B cell (primary cell): ENCODE results near the gene APP. TPM values are rescaled to one million over a fixed set of nuclear protein-coding genes. Genes with fewer than 3 reads are reported as not detected.

Source experiments
- ATAC-seq: fragments of 200-7000 bp; cut with Tn5 transposase; one replicate; pipeline ENCODE4 v1.10.0; 2021; ENCODE audit warnings: low read depth, mild to moderate bottlenecking, moderate number of reproducible peaks, moderate library complexity
- CTCF ChIA-PET: fragments of 350-600 bp; sonication (Branson Sonifier 250); formaldehyde crosslinking; loops from one replicate; lab custom pipeline; 2021; ENCODE audit warnings: antibody characterized with exemption, inconsistent platforms; lab: Charles Lee
- POLR2A ChIA-PET: fragments of 350-600 bp; sonication (Branson Sonifier 250); formaldehyde crosslinking; loops from one replicate; lab custom pipeline; 2021; ENCODE audit warnings: antibody characterized with exemption; lab: Charles Lee
- DNase-seq: peaks from one replicate; pipeline ENCODE4 v3.0.0; 2013
- H2AFZ ChIP-seq: 2 replicates; pipeline ENCODE4 v1.6.1; 2012; ENCODE audit warnings: mild to moderate bottlenecking, low read depth, low read length; ENCODE audit not compliant: insufficient read depth, poor library complexity, severe bottlenecking
- H3K27ac ChIP-seq, 2 donors: 1 replicate in 1 of 2; 2 replicates in 1 of 2; pipeline ENCODE4 v1.5.1; 2012 to 2013; ENCODE audit warnings: low read length in 2 of 2, mild to moderate bottlenecking in 2 of 2, moderate library complexity in 1 of 2
- H3K27me3 ChIP-seq, 4 experiments: fragments of 200-600 bp in 1 of 4; sonication (generic) in 1 of 4; replicated peaks in 1 of 4; 1 replicate in 2 of 4; 2 replicates in 2 of 4; pipeline versions ENCODE4 v1.6.1 to v1.7.0; 2013 to 2016; ENCODE audit warnings: low read length in 3 of 4, mild to moderate bottlenecking in 2 of 4, mixed read lengths in 1 of 4, moderate library complexity in 1 of 4; ENCODE audit not compliant: insufficient read depth in 4 of 4, control insufficient read depth in 3 of 4; ENCODE audit errors: control extremely low read depth in 1 of 4
- H3K36me3 ChIP-seq, 2 experiments: replicated peaks in 1 of 2; 1 replicate in 1 of 2; 2 replicates in 1 of 2; pipeline versions ENCODE4 v1.6.1 to v1.7.1; 2013; ENCODE audit warnings: low read length in 1 of 2; ENCODE audit not compliant: insufficient read depth in 2 of 2, control insufficient read depth in 1 of 2; ENCODE audit errors: control extremely low read depth in 1 of 2, extremely low read depth in 1 of 2
- H3K4me1 ChIP-seq, 2 donors: fragments of 200-600 bp in 1 of 2; sonication (generic) in 1 of 2; 1 replicate in 1 of 2; 2 replicates in 1 of 2; pipeline versions ENCODE4 v1.5.1 to v1.6.1; 2013 to 2017; ENCODE audit warnings: low read length in 2 of 2; ENCODE audit not compliant: control insufficient read depth in 2 of 2, insufficient read depth in 2 of 2
- H3K4me2 ChIP-seq: replicated peaks from 2 replicates; pipeline ENCODE3; 2012; ENCODE audit warnings: mild to moderate bottlenecking, low read depth, low read length; ENCODE audit not compliant: poor library complexity, severe bottlenecking
- H3K4me3 ChIP-seq, 5 experiments: fragments of 200-600 bp in 1 of 5; sonication (generic) in 1 of 5; 1 replicate in 3 of 5; 2 replicates in 2 of 5; pipeline versions ENCODE4 v1.5.1 to v1.7.0; 2011 to 2016; ENCODE audit warnings: low read length in 4 of 5, mild to moderate bottlenecking in 4 of 5, low read depth in 2 of 5, control low read depth in 1 of 5, moderate library complexity in 1 of 5; ENCODE audit not compliant: insufficient read depth in 1 of 5; ENCODE audit errors: control extremely low read depth in 1 of 5, extremely low read depth in 1 of 5
- H3K79me2 ChIP-seq: fragments of 200-600 bp; sonication (generic); one replicate; pipeline ENCODE4 v1.6.0; 2016; ENCODE audit warnings: low read length; ENCODE audit not compliant: control insufficient read depth, insufficient read depth
- H3K9ac ChIP-seq: fragments of 200-600 bp; sonication (generic); 2 replicates; pipeline ENCODE4 v1.6.1; 2017; ENCODE audit warnings: mild to moderate bottlenecking, low read length, moderate library complexity
- H3K9me3 ChIP-seq, 3 donors: one replicate each; pipeline versions ENCODE4 v1.6.1 to v1.7.1; 2013; ENCODE audit warnings: low read length in 2 of 3; ENCODE audit not compliant: control insufficient read depth in 2 of 3, insufficient read depth in 1 of 3; ENCODE audit errors: control extremely low read depth in 1 of 3
- H4K20me1 ChIP-seq: 2 replicates; pipeline ENCODE4 v1.6.0; 2012; ENCODE audit warnings: mild to moderate bottlenecking, low read length; ENCODE audit not compliant: insufficient read depth, control insufficient read depth, poor library complexity, severe bottlenecking
- H3K27ac Mint-ChIP-seq: one replicate; pipeline ENCODE4 v1.8.0; 2021; ENCODE audit warnings: mixed read lengths
- H3K27me3 Mint-ChIP-seq: one replicate; pipeline ENCODE4 v1.8.0; 2021; ENCODE audit warnings: mixed read lengths
- H3K4me1 Mint-ChIP-seq: one replicate; pipeline ENCODE4 v1.8.0; 2021; ENCODE audit warnings: mixed read lengths
- H3K4me3 Mint-ChIP-seq: one replicate; pipeline ENCODE4 v1.8.0; 2021; ENCODE audit warnings: mixed read lengths
- H3K9me3 Mint-ChIP-seq: one replicate; pipeline ENCODE4 v1.8.0; 2022; ENCODE audit warnings: mixed read lengths; ENCODE audit not compliant: insufficient read depth
- EZH2 ChIP-seq: IDR thresholded peaks from 2 replicates; pipeline ENCODE4 v1.6.1; 2012; ENCODE audit warnings: borderline replicate concordance, low read depth, mild to moderate bottlenecking, moderate library complexity, low read length; ENCODE audit not compliant: insufficient read depth, poor library complexity, severe bottlenecking
- WGBS: methylation state at CpG from one replicate; pipeline ENCODE4 v1.1.5; 2013; ENCODE audit warnings: missing lambda C conversion rate; ENCODE audit not compliant: insufficient coverage; 5-methylcytosine and 5-hydroxymethylcytosine counted together
- intact Hi-C: fragments of 100-400 bp; cut with micrococcal nuclease; formaldehyde crosslinking; loops from one replicate; pipeline ENCODE4 v1.10.0; 2022
- polyA plus RNA-seq: library from polyadenylated mRNA; depleted of rRNA; stranded (reverse); fragments of >200 nt; gene quantifications from 2 replicates; pipeline ENCODE4 v1.2.3, GENCODE V29; 2012
- total RNA-seq, 2 donors: library from RNA; stranded (reverse); fragments of 120-200 nt in 1 of 2; gene quantifications; 1 replicate in 1 of 2; 2 replicates in 1 of 2; pipeline versions ENCODE4 v1.2.3 to v1.2.4, GENCODE V29; 2013 to 2022
- TF ChIP-seq, protein P1 (sequence below): fragments of 200-600 bp; IDR thresholded peaks from one replicate; pipeline ENCODE4 v1.8.0; 2022; ENCODE audit warnings: antibody characterized with exemption, mild to moderate bottlenecking

APP gene
- total and polyA plus RNA-seq, 2 donors (not counting 1 experiment from before 2014, with no cell fraction given), result 28.3 to 34.7 TPM

DNA sequence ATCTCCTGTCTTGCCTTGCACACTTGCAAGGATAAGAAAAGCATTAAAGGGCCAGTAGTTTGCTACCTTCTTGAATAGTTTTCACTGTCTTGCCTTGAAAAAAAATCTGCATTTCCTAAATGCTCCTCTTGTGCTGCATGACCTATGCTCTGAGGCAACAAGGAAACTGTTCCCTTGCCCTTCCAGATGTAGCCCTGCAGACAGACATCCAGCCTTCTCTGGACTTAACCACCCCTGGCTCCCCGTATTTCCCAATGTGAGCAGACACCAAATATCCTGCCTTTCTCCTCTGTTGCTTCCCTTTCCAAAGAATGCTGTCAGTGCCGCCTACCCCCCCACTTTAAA is 258.2 kb downstream of the APP start:
- no peak overlapping the region for H3K27ac Mint-ChIP-seq
- H3K9ac ChIP-seq, result no peak overlapping the region
- CTCF ChIA-PET, result interaction anchor here (1.6 kb wide), 1 partner anchor 16 kb away, joined by 5 read pairs; no protein-coding TSS in a partner anchor

DNA sequence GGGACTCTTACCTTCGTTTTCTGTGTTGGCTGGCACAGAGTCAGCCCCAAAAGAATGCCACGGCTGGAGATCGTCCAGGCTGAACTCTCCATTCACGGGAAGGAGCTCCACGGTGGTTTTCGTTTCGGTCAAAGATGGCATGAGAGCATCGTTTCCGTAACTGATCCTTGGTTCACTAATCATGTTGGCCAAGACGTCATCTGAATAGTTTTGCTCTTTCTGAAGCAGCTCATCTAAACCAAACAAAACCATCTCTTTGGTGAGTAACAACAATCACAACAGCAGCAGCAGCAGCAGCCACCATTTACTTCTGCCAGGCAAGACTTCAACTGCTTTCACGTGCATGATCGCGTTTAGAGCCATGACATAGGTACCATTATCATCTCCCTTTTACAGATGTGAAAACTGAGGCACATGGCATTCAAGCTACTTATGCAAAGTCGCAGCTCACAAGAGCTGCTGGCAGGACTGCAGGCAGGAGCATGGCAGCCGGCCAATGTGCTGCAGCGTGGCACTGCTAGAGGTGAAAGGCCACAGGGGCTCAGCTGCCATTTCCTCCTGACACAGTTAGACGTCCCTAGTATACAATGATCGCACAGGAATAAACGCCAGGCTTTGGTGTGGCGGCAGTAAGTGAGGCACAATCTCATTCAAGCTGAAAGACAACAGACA is 258.7 kb downstream of the APP start:
- no peak for DNase-seq
- H3K4me2 ChIP-seq, result no peak overlapping the region
- no peaks in the 10 kb centered on the region for H3K79me2 ChIP-seq
- no peaks in the 10 kb centered on the region for H3K27me3 ChIP-seq
- H3K9me3 ChIP-seq, result no peaks in the 10 kb centered on the region
- peaks cover 10% of the 10 kb centered on the region in 2 donors for H3K4me1 ChIP-seq
- ChIA-PET POLR2A (no interaction called here), CTCF (interaction anchor here (1.6 kb wide), 1 partner anchor 15 kb away, joined by 5 read pairs; no protein-coding TSS in a partner anchor)
- Mint-ChIP-seq H3K9me3 (no peaks in the 10 kb centered on the region), H3K4me3 (no peak overlapping the region), H3K4me1 (peaks cover 14% of the 10 kb centered on the region), H3K27me3 (no peaks in the 10 kb centered on the region), H3K27ac (no peak overlapping the region)
- TF ChIP-seq, protein P1, sequence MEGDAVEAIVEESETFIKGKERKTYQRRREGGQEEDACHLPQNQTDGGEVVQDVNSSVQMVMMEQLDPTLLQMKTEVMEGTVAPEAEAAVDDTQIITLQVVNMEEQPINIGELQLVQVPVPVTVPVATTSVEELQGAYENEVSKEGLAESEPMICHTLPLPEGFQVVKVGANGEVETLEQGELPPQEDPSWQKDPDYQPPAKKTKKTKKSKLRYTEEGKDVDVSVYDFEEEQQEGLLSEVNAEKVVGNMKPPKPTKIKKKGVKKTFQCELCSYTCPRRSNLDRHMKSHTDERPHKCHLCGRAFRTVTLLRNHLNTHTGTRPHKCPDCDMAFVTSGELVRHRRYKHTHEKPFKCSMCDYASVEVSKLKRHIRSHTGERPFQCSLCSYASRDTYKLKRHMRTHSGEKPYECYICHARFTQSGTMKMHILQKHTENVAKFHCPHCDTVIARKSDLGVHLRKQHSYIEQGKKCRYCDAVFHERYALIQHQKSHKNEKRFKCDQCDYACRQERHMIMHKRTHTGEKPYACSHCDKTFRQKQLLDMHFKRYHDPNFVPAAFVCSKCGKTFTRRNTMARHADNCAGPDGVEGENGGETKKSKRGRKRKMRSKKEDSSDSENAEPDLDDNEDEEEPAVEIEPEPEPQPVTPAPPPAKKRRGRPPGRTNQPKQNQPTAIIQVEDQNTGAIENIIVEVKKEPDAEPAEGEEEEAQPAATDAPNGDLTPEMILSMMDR, result no peak
- no peak for TF ChIP-seq EZH2
- ATAC-seq, result no peak
- intact Hi-C loops, result no loop called here
- peaks cover 0 to 2% of the 10 kb centered on the region in 2 experiments for H3K36me3 ChIP-seq
- WGBS, result 91% methylated on average over 20 of the region's 20 CpGs
- H3K27ac ChIP-seq, result no peak overlapping the region
- H3K9ac ChIP-seq, result no peak overlapping the region
- H4K20me1 ChIP-seq, result no peaks in the 10 kb centered on the region
- no peak overlapping the region for H2AFZ ChIP-seq
- no peak overlapping the region for H3K4me3 ChIP-seq

More for the DNA sequence above, 258.2 kb downstream of the APP start:
- H2AFZ ChIP-seq, result no peak overlapping the region
- no peak overlapping the region for H3K4me3 ChIP-seq
- DNase-seq (no peak), ATAC-seq (no peak)
- no peak overlapping the region for H3K4me3 Mint-ChIP-seq
- H3K9me3 ChIP-seq, result no peaks in the 10 kb centered on the region
- H3K27me3 Mint-ChIP-seq, result no peaks in the 10 kb centered on the region
- no peak overlapping the region for H3K27ac ChIP-seq
- peaks cover 10% of the 10 kb centered on the region in 2 donors for H3K4me1 ChIP-seq
- no peak overlapping the region for H3K4me2 ChIP-seq
- H3K79me2 ChIP-seq, result no peaks in the 10 kb centered on the region
- intact Hi-C loops, result no loop called here
- peaks cover 0 to 2% of the 10 kb centered on the region in 2 experiments for H3K36me3 ChIP-seq
- no peaks in the 10 kb centered on the region for H3K27me3 ChIP-seq
- TF ChIP-seq EZH2, result no peak
- TF ChIP-seq, protein P1, result no peak
- 80% methylated on average over 1 of the region's 2 CpGs for WGBS
- POLR2A ChIA-PET, result no interaction called here
- H3K4me1 Mint-ChIP-seq, result peaks cover 14% of the 10 kb centered on the region
- no peaks in the 10 kb centered on the region for H3K9me3 Mint-ChIP-seq
- H4K20me1 ChIP-seq, result no peaks in the 10 kb centered on the region
